ENCODE measurements around the gene CCDC92. TPM values are rescaled to one million over a fixed set of nuclear protein-coding genes. Genes with fewer than 3 reads are reported as not detected.

CCDC92 gene
- polyA plus RNA-seq, 1 experiment, result 52.2 TPM

DNA sequence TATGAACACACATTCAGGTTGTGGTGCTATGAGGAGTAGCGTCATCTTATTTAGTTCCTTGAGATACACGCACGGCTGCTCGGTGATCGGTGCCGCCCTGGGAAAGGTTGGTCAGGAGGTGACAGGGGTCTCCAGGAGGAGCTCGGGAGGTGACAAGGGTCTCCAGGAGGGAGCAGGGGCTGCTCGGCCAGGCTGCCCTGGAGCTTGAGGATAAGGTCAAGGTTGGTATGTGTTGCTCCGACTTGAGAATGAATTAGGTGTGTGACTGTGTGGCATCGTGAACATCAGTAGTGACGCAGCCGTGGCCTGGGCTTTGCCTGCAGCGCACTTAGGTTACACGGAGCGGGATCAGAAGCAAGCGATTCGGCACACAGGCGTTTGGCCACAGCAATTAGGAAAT lies 36.2 kb downstream of the CCDC92 start:
- Histone ChIP-seq H3K9me3 (ENCODE audit: control insufficient read depth, insufficient read depth, low read length) (peaks cover 6% of the 10 kb centered on the region), H3K27ac (ENCODE audit: low read depth, low read length) (no peak overlapping the region), H3K4me3 (ENCODE audit: low read depth, low read length) (no peak overlapping the region), H3K27me3 (ENCODE audit: control insufficient read depth, insufficient read depth, low read length) (no peaks in the 10 kb centered on the region)
- ChIA-PET CTCF (no interaction called here), POLR2A (no interaction called here)
- TF ChIP-seq, protein P1, sequence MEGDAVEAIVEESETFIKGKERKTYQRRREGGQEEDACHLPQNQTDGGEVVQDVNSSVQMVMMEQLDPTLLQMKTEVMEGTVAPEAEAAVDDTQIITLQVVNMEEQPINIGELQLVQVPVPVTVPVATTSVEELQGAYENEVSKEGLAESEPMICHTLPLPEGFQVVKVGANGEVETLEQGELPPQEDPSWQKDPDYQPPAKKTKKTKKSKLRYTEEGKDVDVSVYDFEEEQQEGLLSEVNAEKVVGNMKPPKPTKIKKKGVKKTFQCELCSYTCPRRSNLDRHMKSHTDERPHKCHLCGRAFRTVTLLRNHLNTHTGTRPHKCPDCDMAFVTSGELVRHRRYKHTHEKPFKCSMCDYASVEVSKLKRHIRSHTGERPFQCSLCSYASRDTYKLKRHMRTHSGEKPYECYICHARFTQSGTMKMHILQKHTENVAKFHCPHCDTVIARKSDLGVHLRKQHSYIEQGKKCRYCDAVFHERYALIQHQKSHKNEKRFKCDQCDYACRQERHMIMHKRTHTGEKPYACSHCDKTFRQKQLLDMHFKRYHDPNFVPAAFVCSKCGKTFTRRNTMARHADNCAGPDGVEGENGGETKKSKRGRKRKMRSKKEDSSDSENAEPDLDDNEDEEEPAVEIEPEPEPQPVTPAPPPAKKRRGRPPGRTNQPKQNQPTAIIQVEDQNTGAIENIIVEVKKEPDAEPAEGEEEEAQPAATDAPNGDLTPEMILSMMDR (IDR thresholded peaks at IDR 0.05; ENCODE audit: low read depth, low read length), result no peak
- DNase-seq (ENCODE audit: low read depth, low spot score), result no peak

- ChIA-PET POLR2A (no interaction called here), CTCF (no interaction called here)
- TF ChIP-seq, protein P1 (IDR thresholded peaks at IDR 0.05; ENCODE audit: low read depth, low read length), result no peak
- no peak overlapping the region for H3K4me3 ChIP-seq (ENCODE audit: low read depth, low read length)
- H3K9me3 ChIP-seq (ENCODE audit: control insufficient read depth, insufficient read depth, low read length), result peaks cover 4% of the 10 kb centered on the region
- H3K27ac ChIP-seq (ENCODE audit: low read depth, low read length), result no peak overlapping the region
- no peaks in the 10 kb centered on the region for H3K27me3 ChIP-seq (ENCODE audit: control insufficient read depth, insufficient read depth, low read length)
- DNase-seq (ENCODE audit: low read depth, low spot score), result no peak
These were observed 36.7 kb downstream of the CCDC92 start for GRCh38 chr12:123935956-123936355.

DNA sequence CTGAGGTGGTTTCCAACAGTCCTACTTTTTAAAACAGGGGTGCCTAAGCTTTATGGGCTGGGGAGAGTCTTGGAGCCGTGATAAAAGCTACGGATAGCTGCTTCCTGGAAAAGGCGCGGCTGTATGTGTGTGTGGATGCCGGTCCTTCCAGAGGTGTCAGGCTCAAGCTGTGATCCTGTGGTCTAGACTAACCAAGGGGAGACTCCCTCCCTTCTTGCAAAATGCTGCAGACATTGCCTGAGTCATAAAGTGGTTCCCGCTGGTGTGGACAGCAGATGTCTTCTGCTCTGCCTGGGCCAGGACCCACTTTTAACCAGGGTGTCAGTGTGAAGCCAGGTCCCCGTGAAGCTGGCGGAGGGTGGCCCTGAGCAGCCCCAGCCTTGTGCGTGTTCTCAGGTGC lies 37.8 kb downstream of the CCDC92 start:
- TF ChIP-seq, protein P1 (IDR thresholded peaks at IDR 0.05; ENCODE audit: low read depth, low read length), result no peak
- CTCF ChIA-PET, result no interaction called here
- DNase-seq (ENCODE audit: low read depth, low spot score), result no peak

DNA sequence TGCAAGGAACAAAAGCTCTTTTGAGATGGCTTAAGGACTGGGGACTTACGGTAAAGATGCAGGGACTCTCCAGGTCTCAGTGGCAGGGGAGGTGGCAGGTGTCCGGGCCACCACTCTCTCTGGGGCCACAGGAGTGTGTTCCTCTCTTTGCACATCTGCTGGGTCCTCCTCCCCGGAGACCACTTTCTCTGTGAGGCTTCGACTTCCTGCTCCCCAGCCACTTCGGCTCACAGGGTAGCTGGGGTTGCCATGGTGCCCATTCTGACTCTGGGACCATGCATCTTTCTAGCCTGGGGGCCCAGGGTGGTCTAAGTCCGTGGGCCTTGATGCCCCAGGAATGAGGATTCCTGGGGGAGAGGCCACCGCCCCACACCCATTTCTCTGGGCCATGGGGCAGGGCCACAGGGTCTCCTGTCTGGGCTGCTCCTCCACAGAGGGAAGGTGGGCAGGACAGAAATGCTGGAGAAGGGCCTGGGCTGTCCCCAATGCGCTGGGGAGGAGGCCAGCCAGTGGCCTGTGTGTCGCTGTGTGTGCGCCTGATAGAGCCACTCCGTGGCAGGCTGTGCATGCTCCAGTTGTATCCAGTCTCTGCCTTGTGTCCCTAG lies 38.5 kb downstream of the CCDC92 start:
- TF ChIP-seq, protein P1 (IDR thresholded peaks at IDR 0.05; ENCODE audit: low read depth, low read length), result no peak
- POLR2A ChIA-PET, result no interaction called here
- CTCF ChIA-PET, result interaction anchor here (0.6 kb wide), 1 partner anchor 28 kb away, joined by 3 read pairs; no protein-coding TSS in a partner anchor

More for the DNA sequence above, 37.8 kb downstream of the CCDC92 start:
- POLR2A ChIA-PET, result no interaction called here
- Histone ChIP-seq H3K9me3 (ENCODE audit: control insufficient read depth, insufficient read depth, low read length) (peaks cover 11% of the 10 kb centered on the region; the same call in 1 of the 2 replicates), H3K4me3 (ENCODE audit: low read depth, low read length) (no peak overlapping the region), H3K27me3 (ENCODE audit: control insufficient read depth, insufficient read depth, low read length) (no peaks in the 10 kb centered on the region), H3K27ac (ENCODE audit: low read depth, low read length) (no peak overlapping the region)

GRCh38 chr12:123933214-123933613 lies 39.4 kb downstream of the CCDC92 start:
- Histone ChIP-seq H3K27ac (ENCODE audit: low read depth, low read length) (no peak overlapping the region), H3K4me3 (ENCODE audit: low read depth, low read length) (no peak overlapping the region), H3K27me3 (ENCODE audit: control insufficient read depth, insufficient read depth, low read length) (no peaks in the 10 kb centered on the region), H3K9me3 (ENCODE audit: control insufficient read depth, insufficient read depth, low read length) (peaks cover 12% of the 10 kb centered on the region; the same call in 1 of the 2 replicates)
- TF ChIP-seq, protein P1 (IDR thresholded peaks at IDR 0.05; ENCODE audit: low read depth, low read length), result no peak
- ChIA-PET CTCF (interaction anchor here (0.6 kb wide), 1 partner anchor 16 kb away, joined by 3 read pairs; no protein-coding TSS in a partner anchor), POLR2A (no interaction called here)
- no peak for DNase-seq (ENCODE audit: low read depth, low spot score)

More for the DNA sequence above, 38.5 kb downstream of the CCDC92 start:
- no peaks in the 10 kb centered on the region for H3K27me3 ChIP-seq (ENCODE audit: control insufficient read depth, insufficient read depth, low read length)
- peaks cover 12% of the 10 kb centered on the region; the same call in 1 of the 2 replicates for H3K9me3 ChIP-seq (ENCODE audit: control insufficient read depth, insufficient read depth, low read length)
- no peak overlapping the region for H3K4me3 ChIP-seq (ENCODE audit: low read depth, low read length)
- DNase-seq (ENCODE audit: low read depth, low spot score), result no peak
- no peak overlapping the region for H3K27ac ChIP-seq (ENCODE audit: low read depth, low read length)

Measured in AG04450 (cell line).